ENCODE data around the gene MORF4L1.

- TF ChIP-seq CTCF (IDR thresholded peaks at IDR 0.05; ENCODE audit: insufficient read depth, low read depth, low read length) (peak; percentile 48), EZH2 (IDR thresholded peaks at IDR 0.05; ENCODE audit: insufficient read depth, low read length) (no peak)
Measured at GRCh38 chr15:78859971-78860719, 12.5 kb upstream of the MORF4L1 start.
